ENCODE results near the gene ALDH1A2. TPM values are rescaled to one million over a fixed set of nuclear protein-coding genes. Genes with fewer than 3 reads are reported as not detected.

The ALDH1A2 gene
- polyA plus RNA-seq, 3 donors = 0.41 to 5.1 (median 3.4) TPM

- peak overlapping the region; percentile 72 to 73 for H3K4me3 Mint-ChIP-seq
- H3K27me3 ChIP-seq (ENCODE audit: control insufficient read depth in 2 of 2, insufficient read depth in 2 of 2, low read length in 2 of 2) = peaks cover 79 to 97% of the 10 kb centered on the region in 2 donors
- H3K36me3 ChIP-seq (replicated peaks in 1 of 2; ENCODE audit: control insufficient read depth in 1 of 2, insufficient read depth in 2 of 2, low read length in 2 of 2) = no peaks in the 10 kb centered on the region
- WGBS (ENCODE audit: insufficient coverage) = 18% methylated on average over 7 of the region's 22 CpGs
- H3K4me2 ChIP-seq (replicated peaks; ENCODE audit: extremely low read depth, low read length, poor library complexity, severe bottlenecking) = peak overlapping the region; percentile 73
- intact Hi-C loops (cut with micrococcal nuclease) = no loop called here
- no peak overlapping the region for H3K9ac ChIP-seq (ENCODE audit: insufficient read depth, low read length, poor library complexity, severe bottlenecking)
- no peak overlapping the region for H3K27ac Mint-ChIP-seq
- peaks cover 9% of the 10 kb centered on the region for H3K4me1 Mint-ChIP-seq
- no peak overlapping the region for H3K27ac ChIP-seq (ENCODE audit: low read depth in 1 of 2, low read length in 2 of 2)
- H3K4me3 ChIP-seq (replicated peaks in 1 of 3; ENCODE audit: low read depth in 2 of 3, low read length in 3 of 3) = peak overlapping the region in 1 of 3 experiments; percentile 70
- H3K9me3 ChIP-seq (replicated peaks in 1 of 2; ENCODE audit: control insufficient read depth in 1 of 2, insufficient read depth in 1 of 2, low read length in 2 of 2) = peaks cover 0 to 16% of the 10 kb centered on the region in 2 donors
- TF ChIP-seq, protein P1, sequence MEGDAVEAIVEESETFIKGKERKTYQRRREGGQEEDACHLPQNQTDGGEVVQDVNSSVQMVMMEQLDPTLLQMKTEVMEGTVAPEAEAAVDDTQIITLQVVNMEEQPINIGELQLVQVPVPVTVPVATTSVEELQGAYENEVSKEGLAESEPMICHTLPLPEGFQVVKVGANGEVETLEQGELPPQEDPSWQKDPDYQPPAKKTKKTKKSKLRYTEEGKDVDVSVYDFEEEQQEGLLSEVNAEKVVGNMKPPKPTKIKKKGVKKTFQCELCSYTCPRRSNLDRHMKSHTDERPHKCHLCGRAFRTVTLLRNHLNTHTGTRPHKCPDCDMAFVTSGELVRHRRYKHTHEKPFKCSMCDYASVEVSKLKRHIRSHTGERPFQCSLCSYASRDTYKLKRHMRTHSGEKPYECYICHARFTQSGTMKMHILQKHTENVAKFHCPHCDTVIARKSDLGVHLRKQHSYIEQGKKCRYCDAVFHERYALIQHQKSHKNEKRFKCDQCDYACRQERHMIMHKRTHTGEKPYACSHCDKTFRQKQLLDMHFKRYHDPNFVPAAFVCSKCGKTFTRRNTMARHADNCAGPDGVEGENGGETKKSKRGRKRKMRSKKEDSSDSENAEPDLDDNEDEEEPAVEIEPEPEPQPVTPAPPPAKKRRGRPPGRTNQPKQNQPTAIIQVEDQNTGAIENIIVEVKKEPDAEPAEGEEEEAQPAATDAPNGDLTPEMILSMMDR (IDR thresholded peaks at IDR 0.05) = no peak
- H3K9me3 Mint-ChIP-seq = peaks cover 0 to 16% (median 1%) of the 10 kb centered on the region in 7 donors
- DNase-seq = no peak
- peak overlapping the region; percentile 81 for H2AFZ ChIP-seq (ENCODE audit: insufficient read depth, low read depth, low read length, poor library complexity, severe bottlenecking)
- H4K20me1 ChIP-seq (ENCODE audit: insufficient read depth, low read length) = no peaks in the 10 kb centered on the region
- H3K79me2 ChIP-seq (ENCODE audit: insufficient read depth, low read length) = no peaks in the 10 kb centered on the region
- peaks cover 84 to 90% (median 84%) of the 10 kb centered on the region in 3 donors for H3K27me3 Mint-ChIP-seq (ENCODE audit: low read depth in 3 of 3)
- H3K4me1 ChIP-seq (ENCODE audit: control insufficient read depth in 1 of 2, insufficient read depth in 2 of 2, low read length in 2 of 2) = peaks cover 14 to 18% of the 10 kb centered on the region in 2 donors
- H3K36me3 Mint-ChIP-seq = peaks cover 0 to 7% of the 10 kb centered on the region in 2 donors
Observed at GRCh38 chr15:58064082-58064979, 1.2 kb downstream of the ALDH1A2 start.

DNA sequence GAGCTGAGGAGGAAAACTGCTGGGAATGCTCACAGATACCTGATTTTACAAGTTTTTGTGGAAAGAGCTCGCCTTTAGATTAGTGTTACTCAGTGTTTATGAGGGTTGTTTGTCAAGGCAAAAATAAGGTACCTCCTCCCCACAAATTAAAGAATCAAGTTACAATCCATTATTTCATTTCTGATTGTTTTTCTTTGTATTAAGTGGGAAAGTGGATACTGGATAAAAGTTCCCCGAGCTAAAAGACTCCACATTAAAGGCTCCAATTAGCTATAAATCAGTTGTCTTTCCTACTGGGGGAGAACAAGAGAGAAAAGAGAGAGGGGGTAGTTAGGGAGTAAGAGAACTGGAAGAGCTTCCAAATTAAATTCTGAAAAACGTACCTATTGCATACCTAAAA, 1.9 kb downstream of the ALDH1A2 start:
- H3K27ac Mint-ChIP-seq = no peak overlapping the region
- TF ChIP-seq, protein P1 (IDR thresholded peaks at IDR 0.05) = no peak
- intact Hi-C loops (cut with micrococcal nuclease) = no loop called here
- no CpG with 5 or more reads among the region's 3 CpGs for WGBS (ENCODE audit: insufficient coverage)
- Histone ChIP-seq H3K36me3 (replicated peaks in 1 of 2; ENCODE audit: control insufficient read depth in 1 of 2, insufficient read depth in 2 of 2, low read length in 2 of 2) (no peaks in the 10 kb centered on the region), H3K4me2 (replicated peaks; ENCODE audit: extremely low read depth, low read length, poor library complexity, severe bottlenecking) (no peak overlapping the region), H4K20me1 (ENCODE audit: insufficient read depth, low read length) (no peaks in the 10 kb centered on the region), H3K9me3 (replicated peaks in 1 of 2; ENCODE audit: control insufficient read depth in 1 of 2, insufficient read depth in 1 of 2, low read length in 2 of 2) (peaks cover 0 to 16% of the 10 kb centered on the region in 2 donors), H3K27ac (ENCODE audit: low read depth in 1 of 2, low read length in 2 of 2) (no peak overlapping the region), H2AFZ (ENCODE audit: insufficient read depth, low read depth, low read length, poor library complexity, severe bottlenecking) (no peak overlapping the region), H3K9ac (ENCODE audit: insufficient read depth, low read length, poor library complexity, severe bottlenecking) (no peak overlapping the region), H3K4me1 (ENCODE audit: control insufficient read depth in 1 of 2, insufficient read depth in 2 of 2, low read length in 2 of 2) (peaks cover 14 to 18% of the 10 kb centered on the region in 2 donors), H3K4me3 (replicated peaks in 1 of 3; ENCODE audit: low read depth in 2 of 3, low read length in 3 of 3) (no peak overlapping the region), H3K79me2 (ENCODE audit: insufficient read depth, low read length) (no peaks in the 10 kb centered on the region), H3K27me3 (ENCODE audit: control insufficient read depth in 2 of 2, insufficient read depth in 2 of 2, low read length in 2 of 2) (peaks cover 80 to 98% of the 10 kb centered on the region in 2 donors)
- peaks cover 0 to 16% (median 1%) of the 10 kb centered on the region in 7 donors for H3K9me3 Mint-ChIP-seq
- peaks cover 77 to 88% (median 80%) of the 10 kb centered on the region in 3 donors for H3K27me3 Mint-ChIP-seq (ENCODE audit: low read depth in 3 of 3)
- no peak for DNase-seq
- H3K4me3 Mint-ChIP-seq = peak overlapping the region in 1 of 2 donors; percentile 73
- H3K4me1 Mint-ChIP-seq = peaks cover 8% of the 10 kb centered on the region
- H3K36me3 Mint-ChIP-seq = peaks cover 0 to 7% of the 10 kb centered on the region in 2 donors

Data from CD14-positive monocyte (primary cell).